Activated T-cell treated with anti-CD3 and anti-CD28 coated beads, Interleukin-2, amount 50 U/mL, for 4 hours (primary cell): ENCODE results near the gene SYNJ2BP. TPM values are rescaled to one million over a fixed set of nuclear protein-coding genes. Genes with fewer than 3 reads are reported as not detected.

Experiments
- total RNA-seq, 3 donors: library from RNA; stranded (reverse); gene quantifications; one replicate each; pipeline ENCODE4 v1.2.1, GENCODE V29; 2021

Gene SYNJ2BP
- total RNA-seq, 3 donors from 2014 or later = 3.8 to 5.1 (median 3.9) TPM

Other genes with a start within 250 kb of the SYNJ2BP start
- under 1 TPM; 0.15 to 0.21 (median 0.16) TPM for gene SLC8A3, start 228.1 kb downstream of the SYNJ2BP start, total RNA-seq
- gene COX16, start 57.4 kb downstream of the SYNJ2BP start, total RNA-seq = 10 to 100 TPM; 63.6 to 74.5 (median 69.7) TPM
- gene ADAM21, start 35.1 kb upstream of the SYNJ2BP start, total RNA-seq = under 1 TPM in 1 of 3 donors, not detected in 2; 0.11 TPM
- under 1 TPM in 1 of 3 donors, not detected in 2; 0.08 TPM for gene ADAM20, start 117.9 kb upstream of the SYNJ2BP start, total RNA-seq
- 10 to 100 TPM; 55.7 to 59.9 (median 57.9) TPM for gene MED6, start 183.6 kb upstream of the SYNJ2BP start, total RNA-seq
- 1 to 10 TPM; 3.2 to 4.0 (median 3.6) TPM for gene TTC9, start 224.8 kb upstream of the SYNJ2BP start, total RNA-seq